HG02840 (cell line): Measurements from ENCODE around the gene MRPS18B.

Experiments
- ATAC-seq: cut with Tn5 transposase; IDR thresholded peaks from one replicate; pipeline ENCODE4 v1.9.1; 2021; ENCODE audit warnings: mild to moderate bottlenecking, moderate library complexity, moderate number of reproducible peaks; ENCODE audit not compliant: unreplicated experiment, low FRiP score

Gene MRPS18B

GRCh38 chr6:30601815-30602641 lies 15.6 kb upstream of the MRPS18B start:
- ATAC-seq, result no peak

GRCh38 chr6:30603961-30604360 lies 13.7 kb upstream of the MRPS18B start:
- ATAC-seq, result no peak

- ATAC-seq, result no peak
These were observed 7.6 kb upstream of the MRPS18B start for GRCh38 chr6:30610065-30610464.

- ATAC-seq, result no peak
These were observed 6.3 kb upstream of the MRPS18B start for GRCh38 chr6:30611150-30611855.

GRCh38 chr6:30611856-30612194 lies 5.8 kb upstream of the MRPS18B start:
- ATAC-seq, result no peak

GRCh38 chr6:30612213-30612612 lies 5.4 kb upstream of the MRPS18B start:
- ATAC-seq, result no peak

- ATAC-seq, result no peak
These were observed 4.9 kb upstream of the MRPS18B start for GRCh38 chr6:30612687-30613248.

GRCh38 chr6:30613251-30614043 lies 4.2 kb upstream of the MRPS18B start:
- ATAC-seq, result no peak

GRCh38 chr6:30614044-30614842 lies 3.4 kb upstream of the MRPS18B start:
- ATAC-seq, result no peak

- ATAC-seq, result no peak
These were observed 2.8 kb upstream of the MRPS18B start for GRCh38 chr6:30614843-30615218.

GRCh38 chr6:30615219-30615957 lies 2.3 kb upstream of the MRPS18B start:
- ATAC-seq, result no peak

GRCh38 chr6:30615958-30616810 lies 1.5 kb upstream of the MRPS18B start:
- no peak for ATAC-seq

- ATAC-seq, result peak; percentile 89
These were observed 652 bp upstream of the MRPS18B start, which contains the start of gene PPP1R10 for GRCh38 chr6:30616811-30617564. Gene PPP1R10, minus strand, starts transcription at chr6:30617243. Its CDS starts 7,299 bp downstream, at chr6:30609944.

GRCh38 chr6:30618270-30618797 lies 694 bp downstream of the MRPS18B start:
- ATAC-seq, result no peak

GRCh38 chr6:30619561-30619960 lies 1.9 kb downstream of the MRPS18B start:
- ATAC-seq, result no peak

- ATAC-seq, result no peak
These were observed 7.9 kb downstream of the MRPS18B start for GRCh38 chr6:30625511-30625910.
